HG03354 (cell line): ENCODE measurements around the gene MATK.
"Not testable (repeated sequence)": the region's sequence is repeated elsewhere in the genome, so short reads cannot be mapped to it uniquely, and the experiment has no call there.

Experiments
- ATAC-seq: cut with Tn5 transposase; IDR thresholded peaks from one replicate; pipeline ENCODE4 v1.9.1; 2021; ENCODE audit warnings: mild to moderate bottlenecking; ENCODE audit not compliant: unreplicated experiment, poor library complexity, severe bottlenecking

The MATK gene

GRCh38 chr19:3759482-3760254 lies 26.5 kb downstream of the MATK start:
- no peak for ATAC-seq

GRCh38 chr19:3758297-3758696 lies 27.9 kb downstream of the MATK start:
- not testable (repeated sequence) for ATAC-seq

GRCh38 chr19:3757705-3758104 lies 28.5 kb downstream of the MATK start:
- not testable (repeated sequence) for ATAC-seq

- no peak for ATAC-seq
Measured at GRCh38 chr19:3753631-3754410, 32.4 kb downstream of the MATK start.

GRCh38 chr19:3752492-3752891 lies 33.7 kb downstream of the MATK start:
- ATAC-seq = no peak

GRCh38 chr19:3751236-3751635 lies 34.9 kb downstream of the MATK start:
- ATAC-seq = no peak

- ATAC-seq = no peak
Measured at GRCh38 chr19:3750211-3750610, 36.0 kb downstream of the MATK start.

- no peak for ATAC-seq
Measured at GRCh38 chr19:3748965-3749364, 37.2 kb downstream of the MATK start.

- ATAC-seq = no peak
Measured at GRCh38 chr19:3746371-3747056, 39.7 kb downstream of the MATK start.

GRCh38 chr19:3745363-3746045 lies 40.7 kb downstream of the MATK start:
- ATAC-seq = no peak

- ATAC-seq = no peak
Measured at GRCh38 chr19:3743486-3743885, 42.7 kb downstream of the MATK start.

- no peak for ATAC-seq
Measured at GRCh38 chr19:3740431-3740830, 45.8 kb downstream of the MATK start.

GRCh38 chr19:3738477-3739220 lies 47.5 kb downstream of the MATK start:
- no peak for ATAC-seq

- no peak for ATAC-seq
Measured at GRCh38 chr19:3737487-3738205, 48.5 kb downstream of the MATK start.

GRCh38 chr19:3736106-3736724 lies 50.0 kb downstream of the MATK start:
- no peak for ATAC-seq

- ATAC-seq = no peak
Measured at GRCh38 chr19:3734310-3734600, 51.9 kb downstream of the MATK start.

GRCh38 chr19:3733549-3734309 lies 52.5 kb downstream of the MATK start:
- ATAC-seq = no peak

GRCh38 chr19:3732108-3732507 lies 54.1 kb downstream of the MATK start:
- ATAC-seq = no peak
